Keratinocyte (primary cell): ENCODE data around the gene ZBTB7A. TPM values are rescaled to one million over a fixed set of nuclear protein-coding genes. Genes with fewer than 3 reads are reported as not detected.

Source experiments
- DNase-seq: peaks from one replicate; pipeline ENCODE4 v3.0.0-alpha.2; 2011; ENCODE audit warnings: low read depth, missing footprints, low spot score
- FAIRE-seq: peaks from 2 replicates; lab custom pipeline; 2011; peaks lifted over from hg19 to GRCh38; lab: Jason Lieb, UNC
- H2AFZ ChIP-seq: 2 replicates; pipeline ENCODE4 v1.6.0; 2012; ENCODE audit warnings: low read length, control low read depth, inconsistent platforms; ENCODE audit not compliant: control insufficient read depth
- H3K27ac ChIP-seq: 2 replicates; pipeline ENCODE4 v1.5.1; 2011; ENCODE audit warnings: low read length; ENCODE audit not compliant: control insufficient read depth, insufficient read depth
- H3K27me3 ChIP-seq: 3 replicates; pipeline ENCODE4 v1.6.0; 2011; ENCODE audit warnings: low read length; ENCODE audit not compliant: control insufficient read depth, insufficient read depth; ENCODE audit errors: extremely low read depth
- H3K36me3 ChIP-seq, 2 experiments: 2 replicates in 1 of 2; 3 replicates in 1 of 2; pipeline ENCODE4 v1.5.1; 2011; ENCODE audit warnings: low read length in 2 of 2, mild to moderate bottlenecking in 1 of 2; ENCODE audit not compliant: control insufficient read depth in 2 of 2, insufficient read depth in 2 of 2; ENCODE audit errors: extremely low read depth in 1 of 2
- H3K4me1 ChIP-seq: 3 replicates; pipeline ENCODE4 v1.5.1; 2011; ENCODE audit warnings: low read length; ENCODE audit not compliant: control insufficient read depth, insufficient read depth; ENCODE audit errors: extremely low read depth
- H3K4me2 ChIP-seq: 3 replicates; pipeline ENCODE4 v1.6.0; 2011; ENCODE audit warnings: low read depth, low read length; ENCODE audit not compliant: control insufficient read depth, insufficient read depth; ENCODE audit errors: extremely low read depth
- H3K4me3 ChIP-seq, 3 experiments: fragments of 200-600 bp in 1 of 3; sonication (generic) in 1 of 3; 2 replicates in 2 of 3; 3 replicates in 1 of 3; pipeline ENCODE4 v1.5.1; 2011 to 2016; ENCODE audit warnings: low read length in 3 of 3, mild to moderate bottlenecking in 3 of 3, control low read depth in 2 of 3, inconsistent platforms in 1 of 3, low read depth in 1 of 3, mixed read lengths in 1 of 3, mixed run types in 1 of 3, moderate library complexity in 1 of 3; ENCODE audit not compliant: control insufficient read depth in 2 of 3, insufficient read depth in 2 of 3; ENCODE audit errors: extremely low read depth in 1 of 3
- H3K79me2 ChIP-seq: 2 replicates; pipeline ENCODE4 v1.6.0; 2012; ENCODE audit warnings: low read length; ENCODE audit not compliant: control insufficient read depth, insufficient read depth
- H3K9ac ChIP-seq: 3 replicates; pipeline ENCODE4 v1.6.0; 2011; ENCODE audit warnings: low read length; ENCODE audit not compliant: control insufficient read depth, insufficient read depth; ENCODE audit errors: extremely low read depth
- H3K9me1 ChIP-seq: 3 replicates; pipeline ENCODE4 v1.6.0; 2011; ENCODE audit warnings: low read length; ENCODE audit not compliant: control insufficient read depth, insufficient read depth; ENCODE audit errors: extremely low read depth
- H3K9me3 ChIP-seq: 2 replicates; pipeline ENCODE4 v1.5.1; 2012; ENCODE audit warnings: low read depth, low read length; ENCODE audit not compliant: control insufficient read depth
- H4K20me1 ChIP-seq: 3 replicates; pipeline ENCODE4 v1.6.0; 2011; ENCODE audit warnings: low read length; ENCODE audit not compliant: control insufficient read depth, insufficient read depth; ENCODE audit errors: extremely low read depth
- EZH2 ChIP-seq: IDR thresholded peaks from one replicate; pipeline ENCODE4 v1.6.1; 2012; ENCODE audit warnings: inconsistent platforms, mild to moderate bottlenecking, low read length, moderate library complexity
- dilution Hi-C: fragments of 300-500 bp; cut with MboI; formaldehyde crosslinking; loops from one replicate; pipeline ENCODE4 v1.7.0; 2020; ENCODE audit warnings: low sequenced_read_pairs; ENCODE audit not compliant: extremely low pct_ligation_motif_present
- polyA plus RNA-seq, 5 experiments: library from polyadenylated mRNA; depleted of rRNA in 3 of 5; stranded (reverse) in 3 of 5; stranded (forward) in 1 of 5; unstranded in 1 of 5; fragments of >200 nt; gene quantifications; 1 replicate in 1 of 5; 2 replicates in 3 of 5; 3 replicates in 1 of 5; pipeline versions ENCODE4 v1.2.1 to v1.2.3, GENCODE V29; 2011 to 2012; ENCODE audit warnings: missing spikeins in 2 of 5, low read depth in 1 of 5, low replicate concordance in 1 of 5
- TF ChIP-seq, protein P1 (sequence below), 3 experiments: IDR thresholded peaks in 1 of 3; conservative IDR thresholded peaks in 1 of 3; optimal IDR thresholded peaks in 1 of 3; 2 replicates in 2 of 3; 3 replicates in 1 of 3; pipeline versions ENCODE3 to v1.5.1; 2011; ENCODE audit warnings: low read length in 3 of 3, mild to moderate bottlenecking in 3 of 3, moderate library complexity in 2 of 3, control low read depth in 1 of 3, inconsistent platforms in 1 of 3; ENCODE audit not compliant: insufficient read depth in 2 of 3; ENCODE audit errors: extremely low read depth in 1 of 3

Gene ZBTB7A
- polyA plus RNA-seq, 1 donor (not counting 4 experiments of a cell fraction or from before 2014, with no cell fraction given) = 3.7 TPM

GRCh38 chr19:4090356-4091220 lies 23.9 kb upstream of the ZBTB7A start:
- H3K4me1 ChIP-seq = no peaks in the 10 kb centered on the region
- H3K27ac ChIP-seq = no peak overlapping the region
- H3K9ac ChIP-seq = no peak overlapping the region
- DNase-seq = no peak
- no peak overlapping the region for H3K4me3 ChIP-seq
- no peaks in the 10 kb centered on the region for H4K20me1 ChIP-seq
- dilution Hi-C loops = no loop called here
- no peaks in the 10 kb centered on the region for H3K9me3 ChIP-seq
- FAIRE-seq = no peak
- H3K27me3 ChIP-seq = no peaks in the 10 kb centered on the region
- no peaks in the 10 kb centered on the region for H3K79me2 ChIP-seq
- no peak overlapping the region for H3K4me2 ChIP-seq
- H3K9me1 ChIP-seq = no peaks in the 10 kb centered on the region
- H3K36me3 ChIP-seq = peaks cover 0 to 28% of the 10 kb centered on the region in 2 experiments
- TF ChIP-seq, protein P1, sequence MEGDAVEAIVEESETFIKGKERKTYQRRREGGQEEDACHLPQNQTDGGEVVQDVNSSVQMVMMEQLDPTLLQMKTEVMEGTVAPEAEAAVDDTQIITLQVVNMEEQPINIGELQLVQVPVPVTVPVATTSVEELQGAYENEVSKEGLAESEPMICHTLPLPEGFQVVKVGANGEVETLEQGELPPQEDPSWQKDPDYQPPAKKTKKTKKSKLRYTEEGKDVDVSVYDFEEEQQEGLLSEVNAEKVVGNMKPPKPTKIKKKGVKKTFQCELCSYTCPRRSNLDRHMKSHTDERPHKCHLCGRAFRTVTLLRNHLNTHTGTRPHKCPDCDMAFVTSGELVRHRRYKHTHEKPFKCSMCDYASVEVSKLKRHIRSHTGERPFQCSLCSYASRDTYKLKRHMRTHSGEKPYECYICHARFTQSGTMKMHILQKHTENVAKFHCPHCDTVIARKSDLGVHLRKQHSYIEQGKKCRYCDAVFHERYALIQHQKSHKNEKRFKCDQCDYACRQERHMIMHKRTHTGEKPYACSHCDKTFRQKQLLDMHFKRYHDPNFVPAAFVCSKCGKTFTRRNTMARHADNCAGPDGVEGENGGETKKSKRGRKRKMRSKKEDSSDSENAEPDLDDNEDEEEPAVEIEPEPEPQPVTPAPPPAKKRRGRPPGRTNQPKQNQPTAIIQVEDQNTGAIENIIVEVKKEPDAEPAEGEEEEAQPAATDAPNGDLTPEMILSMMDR (optimal IDR thresholded peaks at IDR 0.05 in 1 of 3, IDR thresholded peaks at IDR 0.05 in 1 of 3, conservative IDR thresholded peaks at IDR 0.05 in 1 of 3; ENCODE audit: extremely low read depth in 1 of 3, insufficient read depth in 2 of 3, low read length in 3 of 3) = no peak
- no peak for TF ChIP-seq EZH2
- H2AFZ ChIP-seq = no peak overlapping the region

GRCh38 chr19:4089946-4090345 lies 23.2 kb upstream of the ZBTB7A start:
- Histone ChIP-seq H3K9me1 (no peaks in the 10 kb centered on the region), H2AFZ (no peak overlapping the region), H3K4me3 (no peak overlapping the region), H3K79me2 (no peaks in the 10 kb centered on the region), H3K9ac (no peak overlapping the region), H3K27ac (no peak overlapping the region), H3K36me3 (peaks cover 0 to 27% of the 10 kb centered on the region in 2 experiments), H3K4me2 (no peak overlapping the region), H3K9me3 (no peaks in the 10 kb centered on the region), H3K4me1 (no peaks in the 10 kb centered on the region), H4K20me1 (no peaks in the 10 kb centered on the region), H3K27me3 (no peaks in the 10 kb centered on the region)
- FAIRE-seq = no peak
- no peak for DNase-seq
- TF ChIP-seq, protein P1 (optimal IDR thresholded peaks at IDR 0.05 in 1 of 3, IDR thresholded peaks at IDR 0.05 in 1 of 3, conservative IDR thresholded peaks at IDR 0.05 in 1 of 3; ENCODE audit: extremely low read depth in 1 of 3, insufficient read depth in 2 of 3, low read length in 3 of 3) = no peak
- TF ChIP-seq EZH2 = no peak
- dilution Hi-C loops = no loop called here
